ENCODE measurements around the gene FAM171A1.

DNA sequence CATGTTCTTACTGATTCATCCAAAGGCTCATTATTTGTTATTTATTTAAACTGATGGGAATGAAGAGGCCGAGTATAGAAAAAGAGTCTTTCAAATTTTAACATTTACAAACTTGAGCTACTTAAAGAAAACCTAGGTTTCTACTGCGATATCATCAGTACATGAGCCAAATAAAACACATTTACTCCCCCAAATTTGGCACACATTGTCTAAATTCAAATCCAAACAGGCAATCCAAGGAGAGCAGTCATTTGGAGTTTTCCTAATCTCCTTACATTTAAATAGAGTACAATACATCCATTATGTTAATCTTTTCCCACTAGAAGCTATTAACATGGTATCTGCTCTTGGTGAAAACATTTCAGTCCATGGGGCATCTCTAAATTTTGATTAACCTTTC lies 204.8 kb downstream of the FAM171A1 start:
- no peak for TF ChIP-seq POLR2AphosphoS5 (IDR thresholded peaks at IDR 0.05; ENCODE audit: borderline replicate concordance, low read depth, low read length)
- TF ChIP-seq EZH2 (IDR thresholded peaks at IDR 0.05) = no peak

All from SK-N-MC (cell line).